Spleen (tissue), 11 donors: Measurements from ENCODE around the gene AKR1C3. TPM values are rescaled to one million over a fixed set of nuclear protein-coding genes. Genes with fewer than 3 reads are reported as not detected.

Experiments
- DNase-seq: peaks from one replicate; pipeline ENCODE4 v3.0.0-alpha.2; 2020
- H3K27ac ChIP-seq, 8 donors: fragments of 200-600 bp; sonication (generic) in 7 of 8; 1 replicate in 4 of 8; 2 replicates in 4 of 8; pipeline versions ENCODE4 v1.5.0 to v1.8.0; 2016 to 2021; ENCODE audit warnings: inconsistent platforms in 4 of 8, mild to moderate bottlenecking in 4 of 8, moderate library complexity in 1 of 8
- H3K27me3 ChIP-seq, 7 donors: fragments of 200-600 bp; sonication (generic) in 6 of 7; replicated peaks in 1 of 7; 1 replicate in 4 of 7; 2 replicates in 3 of 7; pipeline versions ENCODE4 v1.5.0 to v1.8.0; 2016 to 2021; ENCODE audit warnings: inconsistent platforms in 3 of 7, mild to moderate bottlenecking in 1 of 7
- H3K36me3 ChIP-seq, 6 donors: fragments of 200-600 bp; sonication (generic) in 5 of 6; 1 replicate in 4 of 6; 2 replicates in 2 of 6; pipeline versions ENCODE4 v1.5.0 to v1.8.0; 2016 to 2021; ENCODE audit warnings: inconsistent platforms in 2 of 6
- H3K4me1 ChIP-seq, 6 donors: fragments of 200-600 bp; sonication (generic) in 5 of 6; 1 replicate in 3 of 6; 2 replicates in 3 of 6; pipeline versions ENCODE4 v1.5.0 to v1.8.0; 2016 to 2021; ENCODE audit warnings: inconsistent platforms in 3 of 6
- H3K4me3 ChIP-seq, 8 donors: fragments of 200-600 bp; sonication (generic) in 7 of 8; 1 replicate in 4 of 8; 2 replicates in 4 of 8; pipeline versions ENCODE4 v1.5.0 to v1.8.0; 2016 to 2021; ENCODE audit warnings: inconsistent platforms in 4 of 8, mild to moderate bottlenecking in 4 of 8, moderate library complexity in 2 of 8
- H3K9me3 ChIP-seq, 8 donors: fragments of 200-600 bp; sonication (generic) in 7 of 8; 1 replicate in 4 of 8; 2 replicates in 4 of 8; pipeline versions ENCODE4 v1.5.0 to v1.8.0; 2016 to 2021; ENCODE audit warnings: inconsistent platforms in 4 of 8
- POLR2A ChIP-seq, 3 donors: fragments of 450-650 bp; IDR thresholded peaks; one replicate each; pipeline ENCODE4 v1.5.1; 2017; ENCODE audit warnings: antibody characterized with exemption in 3 of 3, mild to moderate bottlenecking in 1 of 3
- POLR2AphosphoS5 ChIP-seq, 3 donors: sonication (generic); formaldehyde crosslinking; IDR thresholded peaks; one replicate each; pipeline ENCODE4 v1.5.1; 2017; ENCODE audit warnings: antibody characterized with exemption in 3 of 3
- WGBS, 5 donors: extraction: QIAGEN DNeasy Blood & Tissue Kit in 3 of 5; methylation state at CpG; one replicate each; pipeline versions ENCODE4 v1.1.5 to v1.1.7; 2013 to 2018; 5-methylcytosine and 5-hydroxymethylcytosine counted together
- intact Hi-C: fragments of 100-400 bp; cut with DNase I; formaldehyde crosslinking; loops from one replicate; pipeline ENCODE4 v1.15.0; 2023; ENCODE audit warnings: low total_unique reads
- polyA plus RNA-seq, 3 donors: library from polyadenylated mRNA; stranded (reverse); fragments of 200-250 nt; gene quantifications; one replicate each; pipeline ENCODE4 v1.2.1, GENCODE V29; 2013
- total RNA-seq, 7 donors: library from RNA; depleted of rRNA in 3 of 7; stranded (reverse); fragments of >200 nt in 3 of 7; fragmentation: NEBNext Ultra II Directional in 4 of 7; extraction: Animal tissue kit (Norgen Biotek cat#: 25700) in 4 of 7; gene quantifications; one replicate each; pipeline versions ENCODE4 v1.1.0 to v1.2.1, GENCODE V29; 2016 to 2021
- TF ChIP-seq, protein P1 (sequence below), 11 experiments: fragments of 200-600 bp in 7 of 11; fragments of 450-650 bp in 4 of 11; sonication (generic) in 4 of 11; IDR thresholded peaks in 8 of 11; conservative IDR thresholded peaks in 3 of 11; 1 replicate in 7 of 11; 2 replicates in 4 of 11; pipeline versions ENCODE4 v1.4.0 to v1.8.0; 2016 to 2021; ENCODE audit warnings: antibody characterized with exemption in 11 of 11, inconsistent platforms in 4 of 11, mild to moderate bottlenecking in 1 of 11
- donor health status: healthy with polysubstance abuse.
- donor health status: DM: no; HTN: no; CAD: no; lungs with moderate emphysema.
- donor health status: DM: no; HTN: no; CAD: no.
- donor health status: Bipolar disorder and iron deficiency.
- donor health status: healthy.
- donor health status: DM: no; HTN: no; CAD: no.
- donor health status: DM: yes; HTN: yes; CAD: no.

Gene AKR1C3
- total and polyA plus RNA-seq, 10 donors: 0.85 to 5.7 (median 2.8) TPM

- Histone ChIP-seq H3K27ac (no peak overlapping the region), H3K27me3 (no peaks in the 10 kb centered on the region), H3K4me3 (no peak overlapping the region), H3K4me1 (no peaks in the 10 kb centered on the region), H3K36me3 (no peaks in the 10 kb centered on the region), H3K9me3 (peaks cover 0 to 27% (median 16%) of the 10 kb centered on the region in 8 donors)
- intact Hi-C loops: no loop called here
- no peak for DNase-seq
- WGBS, 5 donors: 68 to 81% (median 74%) methylated on average over 4 of the region's 4 CpGs
- TF ChIP-seq POLR2AphosphoS5 (IDR thresholded peaks at IDR 0.05): no peak
- TF ChIP-seq, protein P1, sequence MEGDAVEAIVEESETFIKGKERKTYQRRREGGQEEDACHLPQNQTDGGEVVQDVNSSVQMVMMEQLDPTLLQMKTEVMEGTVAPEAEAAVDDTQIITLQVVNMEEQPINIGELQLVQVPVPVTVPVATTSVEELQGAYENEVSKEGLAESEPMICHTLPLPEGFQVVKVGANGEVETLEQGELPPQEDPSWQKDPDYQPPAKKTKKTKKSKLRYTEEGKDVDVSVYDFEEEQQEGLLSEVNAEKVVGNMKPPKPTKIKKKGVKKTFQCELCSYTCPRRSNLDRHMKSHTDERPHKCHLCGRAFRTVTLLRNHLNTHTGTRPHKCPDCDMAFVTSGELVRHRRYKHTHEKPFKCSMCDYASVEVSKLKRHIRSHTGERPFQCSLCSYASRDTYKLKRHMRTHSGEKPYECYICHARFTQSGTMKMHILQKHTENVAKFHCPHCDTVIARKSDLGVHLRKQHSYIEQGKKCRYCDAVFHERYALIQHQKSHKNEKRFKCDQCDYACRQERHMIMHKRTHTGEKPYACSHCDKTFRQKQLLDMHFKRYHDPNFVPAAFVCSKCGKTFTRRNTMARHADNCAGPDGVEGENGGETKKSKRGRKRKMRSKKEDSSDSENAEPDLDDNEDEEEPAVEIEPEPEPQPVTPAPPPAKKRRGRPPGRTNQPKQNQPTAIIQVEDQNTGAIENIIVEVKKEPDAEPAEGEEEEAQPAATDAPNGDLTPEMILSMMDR (IDR thresholded peaks at IDR 0.05 in 8 of 11, conservative IDR thresholded peaks at IDR 0.05 in 3 of 11): no peak
- TF ChIP-seq POLR2A (IDR thresholded peaks at IDR 0.05): no peak
Observed at GRCh38 chr10:5142199-5142598, 48.0 kb downstream of the AKR1C3 start.

GRCh38 chr10:5143137-5143536 is 48.9 kb downstream of the AKR1C3 start:
- intact Hi-C loops: no loop called here
- no peak for TF ChIP-seq POLR2AphosphoS5 (IDR thresholded peaks at IDR 0.05)
- TF ChIP-seq, protein P1 (IDR thresholded peaks at IDR 0.05 in 8 of 11, conservative IDR thresholded peaks at IDR 0.05 in 3 of 11): no peak
- no peak for TF ChIP-seq POLR2A (IDR thresholded peaks at IDR 0.05)
- Histone ChIP-seq H3K4me3 (no peak overlapping the region), H3K4me1 (no peaks in the 10 kb centered on the region), H3K27me3 (no peaks in the 10 kb centered on the region), H3K27ac (no peak overlapping the region), H3K36me3 (no peaks in the 10 kb centered on the region), H3K9me3 (peaks cover 0 to 20% (median 7%) of the 10 kb centered on the region in 8 donors)
- WGBS, 5 donors: 81 to 82% (median 82%) methylated on average over 5 of the region's 5 CpGs
- no peak for DNase-seq

GRCh38 chr10:5146920-5147254 is 52.7 kb downstream of the AKR1C3 start:
- Histone ChIP-seq H3K36me3 (no peaks in the 10 kb centered on the region), H3K27me3 (no peaks in the 10 kb centered on the region), H3K27ac (no peak overlapping the region), H3K4me1 (no peaks in the 10 kb centered on the region), H3K4me3 (no peak overlapping the region), H3K9me3 (peaks cover 0 to 31% (median 11%) of the 10 kb centered on the region in 8 donors)
- no peak for DNase-seq
- TF ChIP-seq POLR2AphosphoS5 (IDR thresholded peaks at IDR 0.05): no peak
- TF ChIP-seq POLR2A (IDR thresholded peaks at IDR 0.05): no peak
- TF ChIP-seq, protein P1 (IDR thresholded peaks at IDR 0.05 in 8 of 11, conservative IDR thresholded peaks at IDR 0.05 in 3 of 11): no peak
- 81 to 87% (median 82%) methylated on average over 5 of the region's 5 CpGs for WGBS, 5 donors
- intact Hi-C loops: no loop called here

DNA sequence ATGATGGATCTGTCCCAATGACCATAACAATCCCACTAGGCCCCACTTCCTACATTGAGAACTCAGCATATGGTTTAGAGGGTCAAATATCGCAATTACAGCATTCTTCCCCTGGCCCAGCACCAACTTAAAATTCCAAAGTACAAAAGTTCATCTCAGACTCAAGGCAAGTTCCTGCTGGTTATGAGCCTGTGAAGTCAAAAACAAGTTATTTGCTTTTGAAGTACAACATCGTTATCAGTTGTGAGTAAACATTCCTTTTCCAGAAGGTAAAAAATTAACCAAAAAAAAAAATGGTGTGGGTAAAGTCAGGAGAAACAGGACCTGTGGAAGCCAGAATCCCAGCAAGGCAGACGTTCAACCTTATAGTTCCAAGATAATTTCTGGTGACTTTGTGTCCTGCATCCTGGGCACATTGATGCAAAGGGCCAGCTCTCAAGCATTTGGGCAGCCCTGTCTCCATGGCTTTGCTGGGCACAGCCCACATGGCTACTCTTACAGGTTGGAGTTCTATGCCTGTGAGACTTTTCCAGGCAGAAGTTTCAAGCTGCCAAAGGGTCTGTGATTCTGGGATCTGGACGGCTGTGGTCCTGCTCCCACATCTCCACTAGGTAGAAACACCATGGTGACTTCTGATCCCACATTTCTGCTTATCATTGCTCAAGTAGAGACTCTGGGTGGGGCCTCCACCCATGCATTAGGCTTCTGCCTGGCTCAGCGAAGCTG is 53.2 kb downstream of the AKR1C3 start:
- TF ChIP-seq, protein P1 (IDR thresholded peaks at IDR 0.05 in 8 of 11, conservative IDR thresholded peaks at IDR 0.05 in 3 of 11): no peak
- TF ChIP-seq POLR2A (IDR thresholded peaks at IDR 0.05) (no peak), POLR2AphosphoS5 (IDR thresholded peaks at IDR 0.05) (no peak)
- H3K36me3 ChIP-seq: no peaks in the 10 kb centered on the region
- no peak overlapping the region for H3K4me3 ChIP-seq
- 75 to 83% (median 79%) methylated on average over 5 of the region's 5 CpGs for WGBS, 5 donors
- peaks cover 0 to 34% (median 11%) of the 10 kb centered on the region in 8 donors for H3K9me3 ChIP-seq
- H3K4me1 ChIP-seq: no peaks in the 10 kb centered on the region
- H3K27me3 ChIP-seq: no peaks in the 10 kb centered on the region
- DNase-seq: no peak
- peak overlapping the region in 1 of 8 donors; percentile 21 for H3K27ac ChIP-seq
- intact Hi-C loops: no loop called here
